ENCODE data around the gene TMEM109.

The TMEM109 gene

GRCh38 chr11:60913793-60914632 lies at the start of gene TMEM109:
Gene TMEM109 (plus strand): TSS chr11:60914158. CDS start chr11:60919694, 5,536 bp downstream.
- CTCF ChIA-PET = interaction anchor here (1.6 kb wide), 1 partner anchor 83 kb away, joined by 4 read pairs; no protein-coding TSS in a partner anchor
- POLR2A ChIA-PET (ENCODE audit: low non-redundant PET) = no interaction called here
- TF ChIP-seq CTCF (conservative IDR thresholded peaks at IDR 0.05; ENCODE audit: low read depth) = no peak

DNA sequence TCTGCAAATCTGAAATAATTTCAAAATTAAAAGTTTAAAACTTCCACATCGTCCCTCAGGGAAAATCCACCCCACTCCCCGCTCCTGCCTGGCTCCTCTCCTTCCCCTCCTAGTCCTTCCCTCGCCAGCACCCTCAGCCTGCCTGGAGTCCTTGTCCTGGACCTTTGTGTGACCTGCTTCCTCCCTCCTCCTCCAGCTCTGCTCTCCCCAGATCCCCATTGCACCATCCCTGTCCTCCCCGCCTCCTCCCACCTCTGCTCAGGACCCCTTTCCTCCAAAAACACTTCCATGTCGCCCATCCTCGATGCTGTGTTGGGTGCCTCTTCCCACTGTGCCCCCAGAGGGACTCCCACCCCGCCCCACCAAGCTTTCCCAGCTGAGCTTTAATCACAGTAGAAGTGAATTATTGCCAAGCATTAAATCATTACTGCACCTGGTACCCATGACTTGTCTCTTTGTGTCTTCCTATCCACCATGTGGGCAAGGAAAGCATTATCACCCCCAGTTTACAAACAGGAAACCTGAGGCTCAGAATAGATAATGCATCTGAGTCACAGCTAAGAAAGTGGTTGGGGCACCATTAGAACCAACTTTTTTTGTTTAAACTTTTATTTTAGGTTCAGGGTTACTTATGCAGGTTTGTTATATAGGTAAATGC lies 49.0 kb upstream of the TMEM109 start:
- DNase-seq (ENCODE audit: low spot score) = no peak
- ChIA-PET CTCF (interaction anchor here (0.9 kb wide), 1 partner anchor 34 kb away, joined by 3 read pairs; no protein-coding TSS in a partner anchor), POLR2A (ENCODE audit: low non-redundant PET) (no interaction called here)
- no peak for TF ChIP-seq CTCF (conservative IDR thresholded peaks at IDR 0.05; ENCODE audit: low read depth)
- H3K27ac ChIP-seq = no peak overlapping the region

More at GRCh38 chr11:60913793-60914632, at the start of gene TMEM109:
- peak within 1 kb of the TSS; percentile 89 for H3K27ac ChIP-seq
- DNase-seq (ENCODE audit: low spot score) = peak; percentile 89

DNA sequence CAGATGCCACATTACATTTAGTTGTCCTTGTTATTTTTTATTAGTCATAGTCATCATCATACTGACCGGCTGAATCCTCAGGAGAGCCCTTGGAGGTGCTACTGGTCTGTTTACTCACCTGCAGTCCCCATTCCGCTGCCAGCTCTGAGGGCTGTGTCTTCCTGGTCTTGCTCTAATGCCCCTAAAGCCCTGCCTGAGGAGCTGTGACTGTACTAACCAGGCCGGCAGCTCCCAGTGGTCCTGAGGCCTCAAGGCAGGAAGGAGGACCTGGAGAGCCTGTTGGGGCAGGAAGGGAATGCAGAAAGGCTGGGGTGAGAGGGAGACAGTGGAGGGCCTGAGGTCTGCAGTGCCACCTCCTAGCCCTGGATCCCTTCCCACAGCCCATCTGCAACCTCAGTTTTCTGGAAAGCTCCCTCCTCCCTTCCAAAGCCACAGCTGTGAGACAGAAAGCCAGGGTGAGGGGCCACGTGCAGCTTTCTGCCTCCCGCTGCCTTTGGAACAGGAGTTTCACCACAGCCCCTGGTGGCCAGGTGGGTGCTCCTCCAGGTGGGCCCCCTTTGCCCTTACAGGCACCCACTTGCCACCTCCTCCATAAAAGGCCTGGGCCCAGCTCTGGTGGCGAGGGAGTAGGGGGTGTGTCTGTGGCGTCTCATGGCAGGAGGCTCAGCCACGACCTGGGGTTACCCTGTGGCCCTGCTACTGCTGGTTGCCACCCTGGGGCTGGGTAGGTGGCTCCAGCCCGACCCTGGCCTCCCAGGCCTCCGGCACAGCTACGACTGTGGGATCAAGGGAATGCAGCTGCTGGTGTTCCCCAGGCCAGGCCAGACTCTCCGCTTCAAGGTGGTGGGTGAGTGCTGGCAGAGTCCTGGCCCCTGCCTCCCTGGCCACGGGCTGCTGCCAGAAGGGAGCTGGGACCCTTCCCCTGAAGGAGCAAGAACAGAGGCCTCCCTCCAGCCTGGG lies 46.8 kb upstream of the TMEM109 start, which contains the start of gene ZP1:
TSS of gene ZP1 (plus strand) at position 632 of the 960 bp plus-strand sequence. CDS start at position 652, 20 bp downstream.
- DNase-seq (ENCODE audit: low spot score) = no peak
- POLR2A ChIA-PET (ENCODE audit: low non-redundant PET) = no interaction called here
- no peak within 1 kb of the TSS for H3K27ac ChIP-seq
- CTCF ChIA-PET = interaction anchor here (0.6 to 0.9 kb wide), 3 partner anchors 36 to 242 kb away, joined by 3 to 4 read pairs (median 3); no protein-coding TSS in a partner anchor
- no peak for TF ChIP-seq CTCF (conservative IDR thresholded peaks at IDR 0.05; ENCODE audit: low read depth)

DNA sequence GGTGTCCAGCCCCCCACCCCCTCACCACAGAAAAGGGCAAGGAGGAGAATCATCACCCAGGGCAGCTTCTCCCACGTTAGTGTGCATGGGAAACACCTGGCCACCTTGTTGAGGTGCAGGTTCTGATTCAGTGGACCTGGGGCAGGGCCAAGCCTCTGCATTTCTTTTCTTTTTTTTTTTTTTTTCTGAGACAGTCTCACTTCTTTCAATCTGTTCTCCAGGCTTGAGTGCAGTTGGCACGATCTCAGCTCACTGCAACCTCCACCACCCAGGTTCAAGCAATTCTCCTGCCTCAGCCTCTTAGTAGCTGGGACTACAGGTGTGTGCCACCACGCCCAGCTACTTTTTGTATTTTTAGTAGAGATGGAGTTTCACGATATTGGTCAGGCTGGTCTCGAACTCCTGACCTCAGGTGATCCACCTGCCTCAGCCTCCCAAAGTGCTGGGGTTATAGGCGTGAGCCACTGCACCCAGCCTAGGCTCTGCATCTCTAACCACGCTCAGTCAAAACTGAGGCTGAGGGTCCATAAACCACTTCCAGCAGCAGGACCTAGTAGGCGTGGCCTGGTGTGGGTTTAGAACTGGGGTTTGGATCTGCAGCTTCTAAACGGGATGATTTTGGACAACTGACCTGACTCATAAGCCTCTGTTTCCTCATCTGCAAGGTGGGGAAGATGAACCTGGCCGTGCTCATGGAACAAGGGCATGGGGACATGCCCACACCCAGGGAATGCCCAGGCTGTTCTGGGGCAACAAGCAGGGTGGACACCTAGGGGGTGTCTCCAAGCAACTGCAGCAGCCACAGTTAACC lies 45.9 kb upstream of the TMEM109 start:
- DNase-seq (ENCODE audit: low spot score) = no peak
- POLR2A ChIA-PET (ENCODE audit: low non-redundant PET) = no interaction called here
- CTCF ChIA-PET = interaction anchor here (0.6 to 0.9 kb wide), 3 partner anchors 37 to 241 kb away, joined by 3 to 5 read pairs (median 4); no protein-coding TSS in a partner anchor
- no peak overlapping the region for H3K27ac ChIP-seq
- no peak for TF ChIP-seq CTCF (conservative IDR thresholded peaks at IDR 0.05; ENCODE audit: low read depth)

- ChIA-PET POLR2A (ENCODE audit: low non-redundant PET) (no interaction called here), CTCF (interaction anchor here (0.6 to 0.8 kb wide), 3 partner anchors 9 to 275 kb away, joined by 3 to 5 read pairs (median 3); no protein-coding TSS in a partner anchor)
- TF ChIP-seq CTCF (conservative IDR thresholded peaks at IDR 0.05; ENCODE audit: low read depth) = no peak
- no peak overlapping the region for H3K27ac ChIP-seq
- no peak for DNase-seq (ENCODE audit: low spot score)
These were observed 45.1 kb upstream of the TMEM109 start for GRCh38 chr11:60868682-60869450.

Measured in RWPE1 (cell line).